ENCODE results near the gene MOV10L1.

- TF ChIP-seq CTCF (conservative IDR thresholded peaks at IDR 0.05; ENCODE audit: low read depth, low read length) (no peak), EZH2 (IDR thresholded peaks at IDR 0.05; ENCODE audit: borderline replicate concordance, low read depth, low read length, poor library complexity, severe bottlenecking) (no peak)
Observed at GRCh38 chr22:50174382-50175190, 84.8 kb downstream of the MOV10L1 start.
